ENCODE results near the gene S100A13.

S100A13 gene

GRCh38 chr1:153619171-153619570 lies 8.1 kb downstream of the S100A13 start:
- H3K4me1 Mint-ChIP-seq: peaks cover 29% of the 10 kb centered on the region
- peaks cover 7% of the 10 kb centered on the region for H3K27me3 Mint-ChIP-seq (ENCODE audit: low read depth, poor library complexity)
- H3K4me3 Mint-ChIP-seq: no peak overlapping the region
- TF ChIP-seq CTCF (IDR thresholded peaks at IDR 0.05): no peak
- H3K9me3 Mint-ChIP-seq: peaks cover 4% of the 10 kb centered on the region
- DNase-seq: no peak
- H3K27ac Mint-ChIP-seq: no peak overlapping the region
- H3K36me3 Mint-ChIP-seq (ENCODE audit: low read depth): peaks cover 54% of the 10 kb centered on the region

- H3K36me3 Mint-ChIP-seq (ENCODE audit: low read depth): peaks cover 39% of the 10 kb centered on the region
- H3K9me3 Mint-ChIP-seq: peaks cover 4% of the 10 kb centered on the region
- peak; percentile 37 for TF ChIP-seq CTCF (IDR thresholded peaks at IDR 0.05)
- H3K27ac Mint-ChIP-seq: no peak overlapping the region
- peak; percentile 58 for DNase-seq
- H3K4me1 Mint-ChIP-seq: peaks cover 21% of the 10 kb centered on the region
- peaks cover 7% of the 10 kb centered on the region for H3K27me3 Mint-ChIP-seq (ENCODE audit: low read depth, poor library complexity)
- no peak overlapping the region for H3K4me3 Mint-ChIP-seq
These were observed 9.6 kb downstream of the S100A13 start for GRCh38 chr1:153617663-153618062.

- Mint-ChIP-seq H3K27me3 (ENCODE audit: low read depth, poor library complexity) (peaks cover 7% of the 10 kb centered on the region), H3K36me3 (ENCODE audit: low read depth) (peaks cover 31% of the 10 kb centered on the region), H3K27ac (no peak overlapping the region), H3K4me1 (peaks cover 27% of the 10 kb centered on the region), H3K9me3 (peaks cover 4% of the 10 kb centered on the region), H3K4me3 (no peak overlapping the region)
- DNase-seq: no peak
- TF ChIP-seq CTCF (IDR thresholded peaks at IDR 0.05): no peak
These were observed 10.4 kb downstream of the S100A13 start for GRCh38 chr1:153616917-153617311.

- Mint-ChIP-seq H3K36me3 (ENCODE audit: low read depth) (peaks cover 25% of the 10 kb centered on the region), H3K9me3 (peaks cover 4% of the 10 kb centered on the region), H3K27me3 (ENCODE audit: low read depth, poor library complexity) (peaks cover 7% of the 10 kb centered on the region), H3K4me1 (peaks cover 33% of the 10 kb centered on the region), H3K27ac (peak within 1 kb of the TSS; percentile 90), H3K4me3 (no peak within 1 kb of the TSS)
- TF ChIP-seq CTCF (IDR thresholded peaks at IDR 0.05): no peak
- DNase-seq: no peak
These were observed 11.0 kb downstream of the S100A13 start, which contains the start of gene S100A14 for GRCh38 chr1:153616144-153616916. Gene S100A14 (minus strand): TSS chr1:153616325. CDS start chr1:153615858, 467 bp downstream.

- no peak for TF ChIP-seq CTCF (IDR thresholded peaks at IDR 0.05)
- Mint-ChIP-seq H3K36me3 (ENCODE audit: low read depth) (peaks cover 21% of the 10 kb centered on the region), H3K27me3 (ENCODE audit: low read depth, poor library complexity) (peaks cover 7% of the 10 kb centered on the region), H3K4me1 (peaks cover 36% of the 10 kb centered on the region), H3K9me3 (peaks cover 4% of the 10 kb centered on the region), H3K4me3 (no peak overlapping the region), H3K27ac (no peak overlapping the region)
- DNase-seq: no peak
These were observed 11.9 kb downstream of the S100A13 start for GRCh38 chr1:153615406-153615805.

- peaks cover 7% of the 10 kb centered on the region for H3K27me3 Mint-ChIP-seq (ENCODE audit: low read depth, poor library complexity)
- TF ChIP-seq CTCF (IDR thresholded peaks at IDR 0.05): no peak
These were observed 12.4 kb downstream of the S100A13 start for GRCh38 chr1:153614906-153615305.

More at GRCh38 chr1:153614906-153615305, 12.4 kb downstream of the S100A13 start:
- H3K9me3 Mint-ChIP-seq: peaks cover 4% of the 10 kb centered on the region
- no peak overlapping the region for H3K4me3 Mint-ChIP-seq
- DNase-seq: no peak
- peaks cover 41% of the 10 kb centered on the region for H3K4me1 Mint-ChIP-seq
- no peak overlapping the region for H3K27ac Mint-ChIP-seq
- H3K36me3 Mint-ChIP-seq (ENCODE audit: low read depth): peaks cover 16% of the 10 kb centered on the region

Measured in nephron progenitor cell (in vitro differentiated cells).